Measurements from ENCODE around the gene KRT85. TPM values are rescaled to one million over a fixed set of nuclear protein-coding genes. Genes with fewer than 3 reads are reported as not detected.

KRT85 gene
- total and polyA plus RNA-seq, 2 donors (not counting 1 experiment from before 2014, with no cell fraction given) = not detected

Other genes with a start within 250 kb of the KRT85 start
- gene KRT80, start 175.5 kb downstream of the KRT85 start, total RNA-seq = not detected in 2 replicates
- not detected in 2 replicates for gene KRT80, start 175.5 kb downstream of the KRT85 start, polyA plus RNA-seq
- gene KRT7, start 134.2 kb downstream of the KRT85 start, total RNA-seq = not detected in 2 replicates
- gene KRT7, start 134.2 kb downstream of the KRT85 start, polyA plus RNA-seq = not detected in 2 replicates
- gene KRT86, start 92.8 kb downstream of the KRT85 start, total RNA-seq = not detected in 2 replicates
- gene KRT86, start 92.8 kb downstream of the KRT85 start, polyA plus RNA-seq = not detected in 2 replicates
- not detected in 2 replicates for gene KRT81, start 75.9 kb downstream of the KRT85 start, total RNA-seq
- not detected in 2 replicates for gene KRT81, start 75.9 kb downstream of the KRT85 start, polyA plus RNA-seq
- not detected in 2 replicates for gene KRT83, start 46.1 kb downstream of the KRT85 start, total RNA-seq
- not detected in 2 replicates for gene KRT83, start 46.1 kb downstream of the KRT85 start, polyA plus RNA-seq
- not detected in 2 replicates for gene KRT84, start 18.2 kb upstream of the KRT85 start, total RNA-seq
- not detected in 2 replicates for gene KRT84, start 18.2 kb upstream of the KRT85 start, polyA plus RNA-seq
- not detected in 2 replicates for gene KRT82, start 38.9 kb upstream of the KRT85 start, total RNA-seq
- not detected in 2 replicates for gene KRT82, start 38.9 kb upstream of the KRT85 start, polyA plus RNA-seq
- gene KRT75, start 66.9 kb upstream of the KRT85 start, total RNA-seq = not detected in 2 replicates
- gene KRT75, start 66.9 kb upstream of the KRT85 start, polyA plus RNA-seq = not detected in 2 replicates
- gene KRT6B, start 84.7 kb upstream of the KRT85 start, total RNA-seq = not detected in 2 replicates
- not detected in 2 replicates for gene KRT6B, start 84.7 kb upstream of the KRT85 start, polyA plus RNA-seq
- not detected in 2 replicates for gene KRT6C, start 106.3 kb upstream of the KRT85 start, total RNA-seq
- not detected in 2 replicates for gene KRT6C, start 106.3 kb upstream of the KRT85 start, polyA plus RNA-seq
- gene KRT6A, start 125.8 kb upstream of the KRT85 start, total RNA-seq = not detected in 2 replicates
- gene KRT6A, start 125.8 kb upstream of the KRT85 start, polyA plus RNA-seq = not detected in 2 replicates
- gene KRT5, start 152.9 kb upstream of the KRT85 start, total RNA-seq = not detected in 2 replicates
- 0.19 TPM in 1 of 2 replicates, not detected in the other for gene KRT5, start 152.9 kb upstream of the KRT85 start, polyA plus RNA-seq
- not detected in 2 replicates for gene KRT71, start 185.7 kb upstream of the KRT85 start, total RNA-seq
- gene KRT71, start 185.7 kb upstream of the KRT85 start, polyA plus RNA-seq = not detected in 2 replicates
- gene KRT74, start 206.4 kb upstream of the KRT85 start, total RNA-seq = not detected in 2 replicates
- gene KRT74, start 206.4 kb upstream of the KRT85 start, polyA plus RNA-seq = not detected in 2 replicates
- not detected in 2 replicates for gene KRT72, start 234.0 kb upstream of the KRT85 start, total RNA-seq
- gene KRT72, start 234.0 kb upstream of the KRT85 start, polyA plus RNA-seq = 0.04 and 0.49 TPM in 2 replicates

Measured in B cell (primary cell).